Measurements from ENCODE around the gene PSIP1. TPM values are rescaled to one million over a fixed set of nuclear protein-coding genes. Genes with fewer than 3 reads are reported as not detected.
A peak's percentile ranks its signal among the peaks of the same experiment; 100 is the strongest.

The PSIP1 gene
- total RNA-seq, 6 experiments from 2014 or later: 32.6 to 56.7 (median 48.5) TPM

- Mint-ChIP-seq H3K27ac (peak overlapping the region; percentile 93), H3K27me3 (ENCODE audit: insufficient read depth) (no peaks in the 10 kb centered on the region; the same call in none of the 2 replicates), H3K4me1 (ENCODE audit: low read depth) (peaks cover 40% of the 10 kb centered on the region), H3K36me3 (ENCODE audit: low read depth) (peaks cover 29% of the 10 kb centered on the region), H3K9me3 (no peaks in the 10 kb centered on the region), H3K4me3 (peak overlapping the region; percentile 94)
- DNase-seq: no peak
- TF ChIP-seq CTCF (IDR thresholded peaks at IDR 0.05): no peak
Measured at GRCh38 chr9:15421990-15422371, 88.8 kb downstream of the PSIP1 start.

- no peaks in the 10 kb centered on the region for H3K9me3 Mint-ChIP-seq
- H3K27me3 Mint-ChIP-seq (ENCODE audit: insufficient read depth): no peaks in the 10 kb centered on the region; the same call in none of the 2 replicates
- H3K36me3 Mint-ChIP-seq (ENCODE audit: low read depth): peaks cover 27% of the 10 kb centered on the region
- H3K4me3 Mint-ChIP-seq: peak overlapping the region; percentile 94; the same call in 1 of the 2 replicates
- peaks cover 38% of the 10 kb centered on the region for H3K4me1 Mint-ChIP-seq (ENCODE audit: low read depth)
- DNase-seq: no peak
- peak overlapping the region; percentile 93 for H3K27ac Mint-ChIP-seq
- no peak for TF ChIP-seq CTCF (IDR thresholded peaks at IDR 0.05)
Measured at GRCh38 chr9:15421532-15421931, 89.2 kb downstream of the PSIP1 start.

- H3K27me3 Mint-ChIP-seq (ENCODE audit: insufficient read depth): no peaks in the 10 kb centered on the region; the same call in none of the 2 replicates
- TF ChIP-seq CTCF (IDR thresholded peaks at IDR 0.05): no peak
- H3K9me3 Mint-ChIP-seq: no peaks in the 10 kb centered on the region
- H3K27ac Mint-ChIP-seq: no peak overlapping the region
- no peak overlapping the region for H3K4me3 Mint-ChIP-seq
- peaks cover 20% of the 10 kb centered on the region for H3K36me3 Mint-ChIP-seq (ENCODE audit: low read depth)
- peaks cover 30% of the 10 kb centered on the region for H3K4me1 Mint-ChIP-seq (ENCODE audit: low read depth)
- no peak for DNase-seq
Measured at GRCh38 chr9:15420796-15421195, 90.0 kb downstream of the PSIP1 start.

- H3K36me3 Mint-ChIP-seq (ENCODE audit: low read depth): no peaks in the 10 kb centered on the region
- DNase-seq: no peak
- no peak for TF ChIP-seq CTCF (IDR thresholded peaks at IDR 0.05)
- no peak overlapping the region for H3K27ac Mint-ChIP-seq
- H3K9me3 Mint-ChIP-seq: no peaks in the 10 kb centered on the region
- no peak overlapping the region for H3K4me3 Mint-ChIP-seq
- H3K27me3 Mint-ChIP-seq (ENCODE audit: insufficient read depth): peaks cover 2% of the 10 kb centered on the region
- H3K4me1 Mint-ChIP-seq (ENCODE audit: low read depth): peaks cover 16% of the 10 kb centered on the region
Measured at GRCh38 chr9:15417626-15418025, 93.1 kb downstream of the PSIP1 start.

GRCh38 chr9:15416880-15417279 is 93.9 kb downstream of the PSIP1 start:
- no peaks in the 10 kb centered on the region for H3K9me3 Mint-ChIP-seq
- H3K4me3 Mint-ChIP-seq: no peak overlapping the region
- H3K27ac Mint-ChIP-seq: no peak overlapping the region
- H3K4me1 Mint-ChIP-seq (ENCODE audit: low read depth): peaks cover 10% of the 10 kb centered on the region
- peak; percentile 72 for TF ChIP-seq CTCF (IDR thresholded peaks at IDR 0.05)
- H3K27me3 Mint-ChIP-seq (ENCODE audit: insufficient read depth): peaks cover 3% of the 10 kb centered on the region
- H3K36me3 Mint-ChIP-seq (ENCODE audit: low read depth): no peaks in the 10 kb centered on the region
- peak; percentile 30 for DNase-seq

Other genes with a start within 250 kb of the PSIP1 start
- 1 to 10 TPM; 4.6 to 6.1 (median 5.8) TPM for gene TTC39B, start 203.8 kb downstream of the PSIP1 start, total RNA-seq (2021; fragmentation: NEBNext Ultra II Directional; extraction: Animal tissue kit (Norgen Biotek cat#: 25700))
- 10 to 100 TPM; 35.9 to 41.5 (median 40.8) TPM for gene SNAPC3, start 88.1 kb downstream of the PSIP1 start, total RNA-seq (2021; fragmentation: NEBNext Ultra II Directional; extraction: Animal tissue kit (Norgen Biotek cat#: 25700))
- gene CCDC171, start 42.1 kb upstream of the PSIP1 start, total RNA-seq (2021; fragmentation: NEBNext Ultra II Directional; extraction: Animal tissue kit (Norgen Biotek cat#: 25700)): under 1 TPM; 0.48 to 0.86 (median 0.57) TPM

Measured in HFFc6 (cell line).